Stimulated activated effector memory CD8-positive, alpha-beta T cell treated with anti-CD3 and anti-CD28 coated beads, Interleukin-12 subunit alpha, Interleukin-12 subunit beta, amount 100 ng/mL, for 72 hours (primary cell): Measurements from ENCODE around the gene CDC5L.

ENCODE experiments used
- ATAC-seq: fragments of 150-1000 bp; cut with Tn5 transposase; 2 replicates; pipeline ENCODE4 v1.10.0; 2021
- DNase-seq, 2 donors: peaks; one replicate each; pipeline ENCODE4 v3.0.0; 2021 to 2022; ENCODE audit warnings: low spot score in 2 of 2
- H3K27ac Mint-ChIP-seq: one replicate; pipeline ENCODE4 v1.8.0; 2022; ENCODE audit warnings: mild to moderate bottlenecking, mixed read lengths
- H3K36me3 Mint-ChIP-seq: one replicate; pipeline ENCODE4 v1.8.0; 2022; ENCODE audit warnings: mild to moderate bottlenecking, mixed read lengths
- H3K4me1 Mint-ChIP-seq: one replicate; pipeline ENCODE4 v1.8.0; 2022; ENCODE audit warnings: mixed read lengths
- H3K4me3 Mint-ChIP-seq: one replicate; pipeline ENCODE4 v1.8.0; 2022; ENCODE audit warnings: mild to moderate bottlenecking, mixed read lengths
- H3K9me3 Mint-ChIP-seq: one replicate; pipeline ENCODE4 v1.8.0; 2022; ENCODE audit warnings: mixed read lengths

CDC5L gene

GRCh38 chr6:44423306-44423705 lies 35.8 kb downstream of the CDC5L start:
- H3K4me1 Mint-ChIP-seq: no peaks in the 10 kb centered on the region
- ATAC-seq (peak; percentile 37), DNase-seq (no peak)
- peaks cover 92% of the 10 kb centered on the region for H3K36me3 Mint-ChIP-seq
- H3K9me3 Mint-ChIP-seq: no peaks in the 10 kb centered on the region
- peak overlapping the region; percentile 18 for H3K27ac Mint-ChIP-seq
- H3K4me3 Mint-ChIP-seq: no peak overlapping the region

GRCh38 chr6:44425951-44426350 lies 38.4 kb downstream of the CDC5L start:
- Mint-ChIP-seq H3K36me3 (peaks cover 100% of the 10 kb centered on the region), H3K9me3 (no peaks in the 10 kb centered on the region), H3K27ac (no peak overlapping the region), H3K4me3 (no peak overlapping the region), H3K4me1 (no peaks in the 10 kb centered on the region)
- no peak for DNase-seq
- no peak for ATAC-seq

GRCh38 chr6:44428682-44429081 lies 41.2 kb downstream of the CDC5L start:
- no peak overlapping the region for H3K4me3 Mint-ChIP-seq
- no peaks in the 10 kb centered on the region for H3K9me3 Mint-ChIP-seq
- ATAC-seq (no peak), DNase-seq (no peak)
- peak overlapping the region; percentile 17 for H3K27ac Mint-ChIP-seq
- H3K36me3 Mint-ChIP-seq: peaks cover 100% of the 10 kb centered on the region
- no peaks in the 10 kb centered on the region for H3K4me1 Mint-ChIP-seq

- H3K9me3 Mint-ChIP-seq: no peaks in the 10 kb centered on the region
- no peak overlapping the region for H3K4me3 Mint-ChIP-seq
- ATAC-seq (no peak), DNase-seq (no peak)
- peaks cover 9% of the 10 kb centered on the region for H3K4me1 Mint-ChIP-seq
- H3K27ac Mint-ChIP-seq: no peak overlapping the region
- peaks cover 96% of the 10 kb centered on the region for H3K36me3 Mint-ChIP-seq
Measured at GRCh38 chr6:44430326-44430725, 42.8 kb downstream of the CDC5L start.

- peak in 1 of 2 donors; percentile 18 for DNase-seq
- no peak overlapping the region for H3K4me3 Mint-ChIP-seq
- peak; percentile 70 for ATAC-seq
- H3K9me3 Mint-ChIP-seq: no peaks in the 10 kb centered on the region
- H3K36me3 Mint-ChIP-seq: peaks cover 96% of the 10 kb centered on the region
- H3K27ac Mint-ChIP-seq: no peak overlapping the region
- peaks cover 9% of the 10 kb centered on the region for H3K4me1 Mint-ChIP-seq
Measured at GRCh38 chr6:44431118-44431725, 43.7 kb downstream of the CDC5L start.

GRCh38 chr6:44432227-44432626 lies 44.7 kb downstream of the CDC5L start:
- Mint-ChIP-seq H3K36me3 (peaks cover 96% of the 10 kb centered on the region), H3K9me3 (no peaks in the 10 kb centered on the region), H3K27ac (no peak overlapping the region), H3K4me1 (peaks cover 9% of the 10 kb centered on the region), H3K4me3 (no peak overlapping the region)
- DNase-seq (no peak), ATAC-seq (no peak)

- no peaks in the 10 kb centered on the region for H3K9me3 Mint-ChIP-seq
- DNase-seq: no peak
- ATAC-seq: no peak
- H3K36me3 Mint-ChIP-seq: peaks cover 96% of the 10 kb centered on the region
- peaks cover 9% of the 10 kb centered on the region for H3K4me1 Mint-ChIP-seq
- H3K27ac Mint-ChIP-seq: no peak overlapping the region
- no peak overlapping the region for H3K4me3 Mint-ChIP-seq
Measured at GRCh38 chr6:44432726-44433125, 45.2 kb downstream of the CDC5L start.

GRCh38 chr6:44435500-44435899 lies 48.0 kb downstream of the CDC5L start:
- peak overlapping the region; percentile 29 for H3K27ac Mint-ChIP-seq
- no peak overlapping the region for H3K4me3 Mint-ChIP-seq
- peaks cover 9% of the 10 kb centered on the region for H3K4me1 Mint-ChIP-seq
- peak; percentile 72 for ATAC-seq
- peaks cover 94% of the 10 kb centered on the region for H3K36me3 Mint-ChIP-seq
- no peak for DNase-seq
- no peaks in the 10 kb centered on the region for H3K9me3 Mint-ChIP-seq

GRCh38 chr6:44438827-44439226 lies 51.3 kb downstream of the CDC5L start:
- peaks cover 94% of the 10 kb centered on the region for H3K36me3 Mint-ChIP-seq
- no peak overlapping the region for H3K27ac Mint-ChIP-seq
- no peak overlapping the region for H3K4me3 Mint-ChIP-seq
- peaks cover 18% of the 10 kb centered on the region for H3K9me3 Mint-ChIP-seq
- DNase-seq (no peak), ATAC-seq (no peak)
- H3K4me1 Mint-ChIP-seq: peaks cover 15% of the 10 kb centered on the region

GRCh38 chr6:44439270-44440045 lies 52.0 kb downstream of the CDC5L start:
- H3K4me3 Mint-ChIP-seq: no peak overlapping the region
- peaks cover 18% of the 10 kb centered on the region for H3K9me3 Mint-ChIP-seq
- H3K27ac Mint-ChIP-seq: no peak overlapping the region
- peaks cover 97% of the 10 kb centered on the region for H3K36me3 Mint-ChIP-seq
- ATAC-seq: no peak
- peaks cover 9% of the 10 kb centered on the region for H3K4me1 Mint-ChIP-seq
- no peak for DNase-seq

- Mint-ChIP-seq H3K4me1 (peaks cover 6% of the 10 kb centered on the region), H3K27ac (no peak overlapping the region), H3K9me3 (peaks cover 18% of the 10 kb centered on the region), H3K4me3 (no peak overlapping the region), H3K36me3 (peaks cover 90% of the 10 kb centered on the region)
- DNase-seq (no peak), ATAC-seq (no peak)
Measured at GRCh38 chr6:44441091-44441855, 53.8 kb downstream of the CDC5L start.

- H3K27ac Mint-ChIP-seq: no peak overlapping the region
- peaks cover 18% of the 10 kb centered on the region for H3K9me3 Mint-ChIP-seq
- H3K36me3 Mint-ChIP-seq: peaks cover 90% of the 10 kb centered on the region
- peaks cover 6% of the 10 kb centered on the region for H3K4me1 Mint-ChIP-seq
- no peak for DNase-seq
- no peak for ATAC-seq
- no peak overlapping the region for H3K4me3 Mint-ChIP-seq
Measured at GRCh38 chr6:44442236-44442635, 54.7 kb downstream of the CDC5L start.

GRCh38 chr6:44442833-44443444 lies 55.4 kb downstream of the CDC5L start:
- peaks cover 6% of the 10 kb centered on the region for H3K4me1 Mint-ChIP-seq
- no peak for ATAC-seq
- H3K27ac Mint-ChIP-seq: no peak overlapping the region
- no peak overlapping the region for H3K4me3 Mint-ChIP-seq
- peaks cover 90% of the 10 kb centered on the region for H3K36me3 Mint-ChIP-seq
- DNase-seq: no peak
- H3K9me3 Mint-ChIP-seq: peaks cover 18% of the 10 kb centered on the region

- Mint-ChIP-seq H3K27ac (no peak overlapping the region), H3K4me1 (peaks cover 6% of the 10 kb centered on the region), H3K36me3 (peaks cover 79% of the 10 kb centered on the region), H3K9me3 (peaks cover 18% of the 10 kb centered on the region), H3K4me3 (no peak overlapping the region)
- ATAC-seq: no peak
- DNase-seq: no peak
Measured at GRCh38 chr6:44444853-44445252, 57.3 kb downstream of the CDC5L start.

GRCh38 chr6:44446626-44447300 lies 59.3 kb downstream of the CDC5L start:
- Mint-ChIP-seq H3K27ac (no peak overlapping the region), H3K36me3 (peaks cover 73% of the 10 kb centered on the region), H3K4me3 (no peak overlapping the region), H3K9me3 (peaks cover 13% of the 10 kb centered on the region), H3K4me1 (no peaks in the 10 kb centered on the region)
- no peak for DNase-seq
- ATAC-seq: peak; percentile 76
